HG03354 (cell line): Measurements from ENCODE around the gene NR6A1.

Source experiments
- ATAC-seq: cut with Tn5 transposase; IDR thresholded peaks from one replicate; pipeline ENCODE4 v1.9.1; 2021; ENCODE audit warnings: mild to moderate bottlenecking; ENCODE audit not compliant: unreplicated experiment, poor library complexity, severe bottlenecking

The NR6A1 gene

GRCh38 chr9:124666642-124667041, 104.5 kb downstream of the NR6A1 start:
- no peak for ATAC-seq

- ATAC-seq, result no peak
These were observed 105.6 kb downstream of the NR6A1 start for GRCh38 chr9:124665391-124666058.

- ATAC-seq, result no peak
These were observed 107.0 kb downstream of the NR6A1 start for GRCh38 chr9:124664143-124664542.

- no peak for ATAC-seq
These were observed 107.8 kb downstream of the NR6A1 start for GRCh38 chr9:124663046-124663961.

GRCh38 chr9:124662561-124662960, 108.5 kb downstream of the NR6A1 start:
- ATAC-seq, result no peak

GRCh38 chr9:124661271-124661670, 109.8 kb downstream of the NR6A1 start:
- ATAC-seq, result no peak

- ATAC-seq, result no peak
These were observed 110.7 kb downstream of the NR6A1 start for GRCh38 chr9:124660341-124660801.

GRCh38 chr9:124659099-124659659, 111.9 kb downstream of the NR6A1 start:
- ATAC-seq, result peak; percentile 65

GRCh38 chr9:124658165-124659017, 112.7 kb downstream of the NR6A1 start:
- peak; percentile 93 for ATAC-seq

GRCh38 chr9:124657516-124657915, 113.6 kb downstream of the NR6A1 start:
- no peak for ATAC-seq

GRCh38 chr9:124654431-124654830, 116.7 kb downstream of the NR6A1 start:
- no peak for ATAC-seq

GRCh38 chr9:124652615-124653393, 118.3 kb downstream of the NR6A1 start:
- no peak for ATAC-seq

GRCh38 chr9:124652203-124652602, 118.9 kb downstream of the NR6A1 start:
- no peak for ATAC-seq

GRCh38 chr9:124645274-124645673, 125.8 kb downstream of the NR6A1 start:
- no peak for ATAC-seq

- no peak for ATAC-seq
These were observed 131.5 kb downstream of the NR6A1 start for GRCh38 chr9:124639637-124640036.

- no peak for ATAC-seq
These were observed 135.8 kb downstream of the NR6A1 start for GRCh38 chr9:124635285-124635684.

GRCh38 chr9:124632077-124632621, 139.0 kb downstream of the NR6A1 start:
- ATAC-seq, result no peak

- no peak for ATAC-seq
These were observed 139.8 kb downstream of the NR6A1 start for GRCh38 chr9:124631326-124631725.

- ATAC-seq, result no peak
These were observed 141.5 kb downstream of the NR6A1 start for GRCh38 chr9:124629600-124629999.
